Immature natural killer cell (primary cell): ENCODE measurements around the gene ZFC3H1. TPM values are rescaled to one million over a fixed set of nuclear protein-coding genes. Genes with fewer than 3 reads are reported as not detected.
"Not testable (repeated sequence)": the region's sequence is repeated elsewhere in the genome, so short reads cannot be mapped to it uniquely, and the experiment has no call there.

Source experiments
- DNase-seq, 3 donors: peaks; one replicate each; pipeline ENCODE4 v3.0.0; 2022; ENCODE audit warnings: mixed read lengths in 1 of 3
- H3K27ac Mint-ChIP-seq, 6 donors: one replicate each; pipeline ENCODE4 v1.8.0; 2020; ENCODE audit warnings: mixed read lengths in 6 of 6, mild to moderate bottlenecking in 5 of 6, inconsistent platforms in 4 of 6, moderate library complexity in 3 of 6
- H3K27me3 Mint-ChIP-seq, 3 donors: one replicate each; pipeline ENCODE4 v1.8.0; 2020 to 2021; ENCODE audit warnings: low read depth in 3 of 3, mild to moderate bottlenecking in 3 of 3, mixed read lengths in 3 of 3, moderate library complexity in 3 of 3, inconsistent platforms in 1 of 3
- H3K36me3 Mint-ChIP-seq, 3 donors: one replicate each; pipeline ENCODE4 v1.8.0; 2020; ENCODE audit warnings: mixed read lengths in 3 of 3, inconsistent platforms in 2 of 3, mild to moderate bottlenecking in 2 of 3
- H3K4me1 Mint-ChIP-seq, 2 donors: one replicate each; pipeline ENCODE4 v1.8.0; 2020; ENCODE audit warnings: inconsistent platforms in 2 of 2, mild to moderate bottlenecking in 2 of 2, mixed read lengths in 2 of 2, moderate library complexity in 1 of 2
- H3K4me3 Mint-ChIP-seq, 5 donors: one replicate each; pipeline ENCODE4 v1.8.0; 2020; ENCODE audit warnings: mild to moderate bottlenecking in 5 of 5, mixed read lengths in 5 of 5, inconsistent platforms in 3 of 5, moderate library complexity in 3 of 5
- H3K9me3 Mint-ChIP-seq, 6 donors: one replicate each; pipeline ENCODE4 v1.8.0; 2020; ENCODE audit warnings: mild to moderate bottlenecking in 6 of 6, mixed read lengths in 6 of 6, inconsistent platforms in 4 of 6, moderate library complexity in 3 of 6
- polyA plus RNA-seq, 3 donors: library from polyadenylated mRNA; unstranded; fragments of 300-500 nt; fragmentation: Illumina TruSeq; gene quantifications; one replicate each; pipeline ENCODE4 v1.2.3, GENCODE V29; 2021

ZFC3H1 gene
- polyA plus RNA-seq, 3 donors from 2014 or later, result 10.5 to 30.8 (median 19.8) TPM

- peaks cover 0 to 4% (median 4%) of the 10 kb centered on the region in 3 donors for H3K36me3 Mint-ChIP-seq
- H3K9me3 Mint-ChIP-seq, result no peaks in the 10 kb centered on the region
- no peak overlapping the region for H3K27ac Mint-ChIP-seq
- H3K27me3 Mint-ChIP-seq, result peaks cover 0 to 4% (median 0%) of the 10 kb centered on the region in 3 donors
- DNase-seq, result no peak
- peaks cover 23 to 50% of the 10 kb centered on the region in 2 donors for H3K4me1 Mint-ChIP-seq
- peak overlapping the region in 1 of 5 donors; percentile 14 for H3K4me3 Mint-ChIP-seq
Observed at GRCh38 chr12:71688961-71689570, 25.4 kb upstream of the ZFC3H1 start.

GRCh38 chr12:71687172-71687571 lies 23.5 kb upstream of the ZFC3H1 start:
- Mint-ChIP-seq H3K27ac (peak overlapping the region in 1 of 6 donors; percentile 21), H3K4me1 (peaks cover 21 to 45% of the 10 kb centered on the region in 2 donors), H3K4me3 (peak overlapping the region; percentile 33 to 99 (median 97))
- not testable (repeated sequence) for H3K36me3 Mint-ChIP-seq, H3K9me3 Mint-ChIP-seq, DNase-seq, H3K27me3 Mint-ChIP-seq

- DNase-seq, result no peak
- peak overlapping the region; percentile 94 to 99 (median 97) for H3K4me3 Mint-ChIP-seq
- peak overlapping the region; percentile 92 to 98 (median 96) for H3K27ac Mint-ChIP-seq
- peaks cover 0 to 4% (median 0%) of the 10 kb centered on the region in 3 donors for H3K27me3 Mint-ChIP-seq
- H3K4me1 Mint-ChIP-seq, result peaks cover 21 to 45% of the 10 kb centered on the region in 2 donors
- no peaks in the 10 kb centered on the region for H3K9me3 Mint-ChIP-seq
- H3K36me3 Mint-ChIP-seq, result peaks cover 0 to under 1% (median 0%) of the 10 kb centered on the region in 3 donors
Observed at GRCh38 chr12:71686658-71687025, 23.0 kb upstream of the ZFC3H1 start.

- Mint-ChIP-seq H3K36me3 (no peaks in the 10 kb centered on the region), H3K27ac (peak within 1 kb of the TSS; percentile 92 to 98 (median 96)), H3K4me3 (peak within 1 kb of the TSS; percentile 94 to 99 (median 97)), H3K4me1 (peaks cover 21 to 45% of the 10 kb centered on the region in 2 donors), H3K9me3 (no peaks in the 10 kb centered on the region), H3K27me3 (peaks cover 0 to 4% (median 0%) of the 10 kb centered on the region in 3 donors)
- peak; percentile 86 to 89 (median 87) for DNase-seq
Observed at GRCh38 chr12:71685914-71686657, 22.4 kb upstream of the ZFC3H1 start, which contains the start of gene TMEM19. Gene TMEM19, plus strand, starts transcription at chr12:71686082. Its CDS starts 599 bp downstream, at chr12:71686681.

- DNase-seq, result no peak
- Mint-ChIP-seq H3K9me3 (no peaks in the 10 kb centered on the region), H3K4me1 (peaks cover 21 to 45% of the 10 kb centered on the region in 2 donors), H3K4me3 (peak overlapping the region; percentile 94 to 99 (median 97)), H3K27ac (peak overlapping the region; percentile 92 to 98 (median 96)), H3K27me3 (peaks cover 0 to 4% (median 2%) of the 10 kb centered on the region in 3 donors), H3K36me3 (no peaks in the 10 kb centered on the region)
Observed at GRCh38 chr12:71685312-71685906, 21.8 kb upstream of the ZFC3H1 start.

GRCh38 chr12:71684081-71684480 lies 20.4 kb upstream of the ZFC3H1 start:
- H3K4me1 Mint-ChIP-seq, result peaks cover 18 to 40% of the 10 kb centered on the region in 2 donors
- peaks cover 0 to 4% (median 2%) of the 10 kb centered on the region in 3 donors for H3K27me3 Mint-ChIP-seq
- H3K9me3 Mint-ChIP-seq, result no peaks in the 10 kb centered on the region
- peak overlapping the region in 1 of 6 donors; percentile 34 for H3K27ac Mint-ChIP-seq
- no peak for DNase-seq
- peak overlapping the region in 1 of 5 donors; percentile 33 for H3K4me3 Mint-ChIP-seq
- H3K36me3 Mint-ChIP-seq, result no peaks in the 10 kb centered on the region

GRCh38 chr12:71683633-71684032 lies 20.0 kb upstream of the ZFC3H1 start:
- H3K4me3 Mint-ChIP-seq, result peak overlapping the region in 2 of 5 donors; percentile 4 to 31

GRCh38 chr12:71682466-71682865 lies 18.8 kb upstream of the ZFC3H1 start:
- Mint-ChIP-seq H3K4me1 (peaks cover 9 to 24% of the 10 kb centered on the region in 2 donors), H3K27ac (no peak overlapping the region), H3K27me3 (peaks cover 0 to 4% (median 2%) of the 10 kb centered on the region in 3 donors), H3K9me3 (no peaks in the 10 kb centered on the region), H3K4me3 (no peak overlapping the region), H3K36me3 (no peaks in the 10 kb centered on the region)
- no peak for DNase-seq

More at GRCh38 chr12:71683633-71684032, 20.0 kb upstream of the ZFC3H1 start:
- Mint-ChIP-seq H3K4me1 (peaks cover 18 to 36% of the 10 kb centered on the region in 2 donors), H3K27me3 (peaks cover 0 to 4% (median 2%) of the 10 kb centered on the region in 3 donors), H3K9me3 (no peaks in the 10 kb centered on the region), H3K27ac (no peak overlapping the region), H3K36me3 (no peaks in the 10 kb centered on the region)
- DNase-seq, result no peak

- no peak overlapping the region for H3K27ac Mint-ChIP-seq
- H3K4me3 Mint-ChIP-seq, result no peak overlapping the region
- H3K9me3 Mint-ChIP-seq, result no peaks in the 10 kb centered on the region
- peaks cover 6 to 10% (median 8%) of the 10 kb centered on the region in 3 donors for H3K36me3 Mint-ChIP-seq
- peaks cover 0 to 6% of the 10 kb centered on the region in 2 donors for H3K4me1 Mint-ChIP-seq
- peaks cover 0 to 3% (median 0%) of the 10 kb centered on the region in 3 donors for H3K27me3 Mint-ChIP-seq
- no peak for DNase-seq
Observed at GRCh38 chr12:71671816-71672215, 8.2 kb upstream of the ZFC3H1 start.

- Mint-ChIP-seq H3K4me1 (peaks cover 0 to 6% of the 10 kb centered on the region in 2 donors), H3K27me3 (peaks cover 0 to 3% (median 0%) of the 10 kb centered on the region in 3 donors), H3K27ac (no peak overlapping the region), H3K4me3 (no peak overlapping the region), H3K9me3 (no peaks in the 10 kb centered on the region), H3K36me3 (peaks cover 4 to 6% (median 6%) of the 10 kb centered on the region in 3 donors)
- no peak for DNase-seq
Observed at GRCh38 chr12:71671311-71671710, 7.7 kb upstream of the ZFC3H1 start.

- no peak overlapping the region for H3K4me3 Mint-ChIP-seq
- DNase-seq, result no peak
- H3K9me3 Mint-ChIP-seq, result no peaks in the 10 kb centered on the region
- H3K27ac Mint-ChIP-seq, result no peak overlapping the region
- H3K4me1 Mint-ChIP-seq, result peaks cover 33 to 43% of the 10 kb centered on the region in 2 donors
- peaks cover 13 to 23% (median 15%) of the 10 kb centered on the region in 3 donors for H3K27me3 Mint-ChIP-seq
- peaks cover 4 to 13% (median 4%) of the 10 kb centered on the region in 3 donors for H3K36me3 Mint-ChIP-seq
Observed at GRCh38 chr12:71666259-71666658, 2.6 kb upstream of the ZFC3H1 start.

- peak overlapping the region; percentile 96 to 100 (median 99) for H3K4me3 Mint-ChIP-seq
- peaks cover 4 to 13% (median 4%) of the 10 kb centered on the region in 3 donors for H3K36me3 Mint-ChIP-seq
- H3K9me3 Mint-ChIP-seq, result no peaks in the 10 kb centered on the region
- peaks cover 36 to 50% of the 10 kb centered on the region in 2 donors for H3K4me1 Mint-ChIP-seq
- H3K27ac Mint-ChIP-seq, result peak overlapping the region; percentile 98 to 100 (median 99)
- H3K27me3 Mint-ChIP-seq, result peaks cover 13 to 23% (median 15%) of the 10 kb centered on the region in 3 donors
- no peak for DNase-seq
Observed at GRCh38 chr12:71665090-71665463, 1.4 kb upstream of the ZFC3H1 start.

GRCh38 chr12:71664411-71665089 lies 902 bp upstream of the ZFC3H1 start:
- peaks cover 4 to 13% (median 5%) of the 10 kb centered on the region in 3 donors for H3K36me3 Mint-ChIP-seq
- peaks cover 37 to 53% of the 10 kb centered on the region in 2 donors for H3K4me1 Mint-ChIP-seq
- peak overlapping the region; percentile 98 to 100 (median 99) for H3K27ac Mint-ChIP-seq
- peak overlapping the region; percentile 96 to 100 (median 99) for H3K4me3 Mint-ChIP-seq
- H3K27me3 Mint-ChIP-seq, result peaks cover 13 to 23% (median 15%) of the 10 kb centered on the region in 3 donors
- no peaks in the 10 kb centered on the region for H3K9me3 Mint-ChIP-seq
- DNase-seq, result no peak
